ENCODE results near the gene DNAJC6. TPM values are rescaled to one million over a fixed set of nuclear protein-coding genes. Genes with fewer than 3 reads are reported as not detected.
"Not testable (repeated sequence)": the region's sequence is repeated elsewhere in the genome, so short reads cannot be mapped to it uniquely, and the experiment has no call there.

Gene DNAJC6
- total RNA-seq, 2 experiments from 2014 or later = 1.4 TPM

GRCh38 chr1:65442442-65442841 lies 133.1 kb downstream of the DNAJC6 start:
- Mint-ChIP-seq H3K27ac (no peak overlapping the region), H3K36me3 (ENCODE audit: low read depth) (no peaks in the 10 kb centered on the region), H3K4me1 (ENCODE audit: low read depth) (peaks cover 9% of the 10 kb centered on the region), H3K9me3 (ENCODE audit: insufficient read depth) (no peaks in the 10 kb centered on the region), H3K27me3 (ENCODE audit: low read depth) (no peaks in the 10 kb centered on the region), H3K4me3 (no peak overlapping the region)
- DNase-seq (no peak), ATAC-seq (no peak)
- CTCF ChIA-PET = interaction anchor here (2.6 kb wide), 1 partner anchor 11 kb away, joined by 7 read pairs; no protein-coding TSS in a partner anchor
- POLR2A ChIA-PET = no interaction called here

GRCh38 chr1:65443647-65444046 lies 134.3 kb downstream of the DNAJC6 start:
- H3K27ac Mint-ChIP-seq = no peak overlapping the region
- H3K4me1 Mint-ChIP-seq (ENCODE audit: low read depth) = peaks cover 9% of the 10 kb centered on the region
- H3K9me3 Mint-ChIP-seq (ENCODE audit: insufficient read depth) = no peaks in the 10 kb centered on the region
- ChIA-PET CTCF (interaction anchor here (1.2 kb wide), 1 partner anchor 16 kb away, joined by 3 read pairs; no protein-coding TSS in a partner anchor), POLR2A (no interaction called here)
- no peak for DNase-seq
- ATAC-seq = no peak
- no peaks in the 10 kb centered on the region for H3K36me3 Mint-ChIP-seq (ENCODE audit: low read depth)
- no peaks in the 10 kb centered on the region for H3K27me3 Mint-ChIP-seq (ENCODE audit: low read depth)
- H3K4me3 Mint-ChIP-seq = no peak overlapping the region

- Mint-ChIP-seq H3K4me3 (no peak overlapping the region), H3K9me3 (ENCODE audit: insufficient read depth) (no peaks in the 10 kb centered on the region), H3K36me3 (ENCODE audit: low read depth) (no peaks in the 10 kb centered on the region), H3K27me3 (ENCODE audit: low read depth) (no peaks in the 10 kb centered on the region), H3K27ac (no peak overlapping the region), H3K4me1 (ENCODE audit: low read depth) (peaks cover 9% of the 10 kb centered on the region)
- ATAC-seq (no peak), DNase-seq (no peak)
- CTCF ChIA-PET = interaction anchor here (1.2 to 1.7 kb wide), 2 partner anchors 15 kb away, joined by 3 read pairs; no protein-coding TSS in a partner anchor
- POLR2A ChIA-PET = no interaction called here
Observed at GRCh38 chr1:65444128-65444640, 134.8 kb downstream of the DNAJC6 start.

GRCh38 chr1:65445837-65446236 lies 136.5 kb downstream of the DNAJC6 start:
- Mint-ChIP-seq H3K27ac (no peak overlapping the region), H3K4me1 (ENCODE audit: low read depth) (peaks cover 4% of the 10 kb centered on the region)

DNA sequence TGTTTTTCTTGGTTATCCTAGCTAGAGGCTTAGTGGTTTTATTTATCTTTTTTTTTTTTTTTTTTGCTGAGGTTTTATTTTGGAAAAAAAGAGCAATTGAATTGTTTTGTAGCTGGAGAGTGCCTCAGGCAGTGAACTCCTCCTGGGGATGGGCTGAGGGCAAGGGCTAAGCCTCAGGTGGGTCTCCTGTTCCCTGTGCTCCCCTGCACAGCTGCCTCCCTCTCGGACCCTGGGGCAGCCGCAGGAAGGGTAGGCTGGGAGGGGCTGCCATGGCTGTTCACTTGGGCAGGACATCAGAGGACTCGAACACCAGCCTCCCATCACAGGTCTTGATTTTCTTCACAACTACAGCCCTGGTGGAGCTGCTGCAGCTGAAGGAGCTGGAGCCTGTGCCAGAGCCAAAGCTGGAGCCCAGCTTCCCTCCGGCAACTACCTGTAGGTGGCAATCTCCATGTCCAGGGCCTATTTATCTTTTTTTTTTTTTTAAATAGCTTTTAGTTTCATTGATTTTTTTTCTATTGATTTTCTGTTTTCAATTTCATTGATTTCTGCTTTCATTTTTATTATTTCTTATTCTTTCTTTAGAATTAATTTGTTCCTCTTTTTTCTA lies 140.0 kb downstream of the DNAJC6 start:
- H3K4me1 Mint-ChIP-seq (ENCODE audit: low read depth) = no peaks in the 10 kb centered on the region
- H3K27me3 Mint-ChIP-seq (ENCODE audit: low read depth) = no peaks in the 10 kb centered on the region
- H3K9me3 Mint-ChIP-seq (ENCODE audit: insufficient read depth) = no peaks in the 10 kb centered on the region
- CTCF ChIA-PET = no interaction called here
- no peak for DNase-seq
- no peak for ATAC-seq
- no peak overlapping the region for H3K4me3 Mint-ChIP-seq
- no peak overlapping the region for H3K27ac Mint-ChIP-seq
- H3K36me3 Mint-ChIP-seq (ENCODE audit: low read depth) = no peaks in the 10 kb centered on the region
- POLR2A ChIA-PET = no interaction called here

More at GRCh38 chr1:65445837-65446236, 136.5 kb downstream of the DNAJC6 start:
- Mint-ChIP-seq H3K4me3 (no peak overlapping the region), H3K27me3 (ENCODE audit: low read depth) (no peaks in the 10 kb centered on the region), H3K9me3 (ENCODE audit: insufficient read depth) (no peaks in the 10 kb centered on the region), H3K36me3 (ENCODE audit: low read depth) (no peaks in the 10 kb centered on the region)
- ChIA-PET CTCF (interaction anchor here (1.7 kb wide), 1 partner anchor 13 kb away, joined by 3 read pairs; no protein-coding TSS in a partner anchor), POLR2A (no interaction called here)
- ATAC-seq = no peak
- DNase-seq = no peak

DNA sequence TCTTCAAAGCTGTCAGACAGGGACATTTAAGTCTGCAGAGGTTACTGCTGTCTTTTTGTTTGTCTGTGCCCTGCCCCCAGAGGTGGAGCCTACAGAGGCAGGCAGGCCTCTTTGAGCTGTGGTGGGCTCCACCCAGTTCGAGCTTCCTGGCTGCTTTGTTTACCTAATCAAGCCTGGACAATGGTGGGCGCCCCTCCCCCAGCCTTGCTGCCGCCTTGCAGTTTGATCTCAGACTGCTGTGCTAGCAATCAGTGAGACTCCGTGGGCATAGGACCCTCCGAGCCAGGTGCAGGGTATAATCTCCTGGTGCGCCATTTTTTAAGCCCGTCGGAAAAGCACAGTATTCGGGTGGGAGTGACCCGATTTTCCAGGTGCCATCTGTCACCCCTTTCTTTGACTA lies 146.3 kb downstream of the DNAJC6 start:
- H3K27me3 Mint-ChIP-seq (ENCODE audit: low read depth); POLR2A ChIA-PET; ATAC-seq; H3K27ac Mint-ChIP-seq; DNase-seq; H3K9me3 Mint-ChIP-seq (ENCODE audit: insufficient read depth); H3K4me3 Mint-ChIP-seq; H3K36me3 Mint-ChIP-seq (ENCODE audit: low read depth); CTCF ChIA-PET: not testable (repeated sequence)
- H3K4me1 Mint-ChIP-seq (ENCODE audit: low read depth) = peaks cover 24% of the 10 kb centered on the region

- ATAC-seq = no peak
- peaks cover 24% of the 10 kb centered on the region for H3K4me1 Mint-ChIP-seq (ENCODE audit: low read depth)
- peaks cover 6% of the 10 kb centered on the region for H3K36me3 Mint-ChIP-seq (ENCODE audit: low read depth)
- POLR2A ChIA-PET = no interaction called here
- CTCF ChIA-PET = no interaction called here
- no peaks in the 10 kb centered on the region for H3K27me3 Mint-ChIP-seq (ENCODE audit: low read depth)
- no peak overlapping the region for H3K4me3 Mint-ChIP-seq
- no peak overlapping the region for H3K27ac Mint-ChIP-seq
- DNase-seq = no peak
- H3K9me3 Mint-ChIP-seq (ENCODE audit: insufficient read depth) = peaks cover 6% of the 10 kb centered on the region
Observed at GRCh38 chr1:65456481-65456880, 147.1 kb downstream of the DNAJC6 start.

DNA sequence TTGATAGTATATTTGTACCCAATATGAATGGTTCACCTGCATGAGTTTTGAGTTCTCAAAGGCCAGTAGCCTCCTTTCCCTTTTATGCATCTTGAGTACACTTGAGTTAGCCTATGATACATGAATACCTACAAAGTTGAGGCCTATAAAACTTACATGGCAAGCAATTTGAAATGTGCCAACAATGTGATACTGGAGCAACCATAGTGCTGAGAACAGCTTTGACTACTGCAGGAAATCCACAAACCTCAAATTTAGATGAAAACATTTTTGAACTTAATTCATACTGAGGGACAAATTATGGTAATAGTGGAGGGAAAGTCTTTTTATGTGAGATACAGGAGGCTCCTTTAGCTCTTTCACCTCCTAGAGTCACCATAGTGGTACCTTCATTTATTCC lies 148.5 kb downstream of the DNAJC6 start:
- peaks cover 6% of the 10 kb centered on the region for H3K9me3 Mint-ChIP-seq (ENCODE audit: insufficient read depth)
- ChIA-PET CTCF (interaction anchor here (0.9 to 3.7 kb wide), 5 partner anchors 22 to 230 kb away, joined by 3 to 61 read pairs (median 19); no protein-coding TSS in a partner anchor), POLR2A (no interaction called here)
- ATAC-seq (peak; percentile 27), DNase-seq (no peak)
- no peaks in the 10 kb centered on the region for H3K27me3 Mint-ChIP-seq (ENCODE audit: low read depth)
- no peak overlapping the region for H3K4me3 Mint-ChIP-seq
- H3K36me3 Mint-ChIP-seq (ENCODE audit: low read depth) = peaks cover 6% of the 10 kb centered on the region
- H3K4me1 Mint-ChIP-seq (ENCODE audit: low read depth) = peaks cover 24% of the 10 kb centered on the region
- no peak overlapping the region for H3K27ac Mint-ChIP-seq

DNA sequence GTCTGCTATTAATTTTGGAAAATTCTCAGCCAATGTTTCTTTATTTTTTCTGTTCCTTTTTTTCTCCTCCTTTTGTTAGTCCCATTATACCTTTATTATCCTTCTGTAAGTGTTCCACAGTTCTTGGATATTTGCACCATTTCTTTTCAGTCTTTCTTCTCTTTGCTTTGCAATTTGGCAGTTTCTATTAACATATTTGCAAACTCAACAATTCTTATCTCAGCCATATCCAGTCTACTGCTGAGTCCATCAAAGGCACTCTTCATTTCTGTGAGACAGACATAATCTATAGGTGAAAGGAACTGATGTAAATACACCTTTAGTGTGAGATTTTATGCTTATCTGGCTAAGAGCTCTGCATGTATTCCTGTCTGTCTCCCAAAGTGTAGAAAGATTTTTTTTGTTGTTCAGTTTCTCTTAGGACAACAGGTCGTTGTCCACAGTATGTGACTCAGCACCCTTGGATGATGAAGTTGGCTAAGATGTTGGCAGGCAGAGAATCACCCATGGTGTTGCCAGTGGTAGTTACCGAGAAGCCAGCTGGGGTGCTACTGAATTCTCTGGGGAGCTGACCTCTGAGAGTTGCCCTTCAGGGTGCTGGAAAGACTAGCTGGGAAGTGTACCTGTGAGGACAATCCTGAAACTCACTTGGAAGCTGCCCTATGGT lies 149.5 kb downstream of the DNAJC6 start:
- no peak for ATAC-seq
- Mint-ChIP-seq H3K36me3 (ENCODE audit: low read depth) (peaks cover 6% of the 10 kb centered on the region), H3K27ac (no peak overlapping the region), H3K27me3 (ENCODE audit: low read depth) (no peaks in the 10 kb centered on the region), H3K4me1 (ENCODE audit: low read depth) (peaks cover 24% of the 10 kb centered on the region), H3K9me3 (ENCODE audit: insufficient read depth) (peaks cover 6% of the 10 kb centered on the region), H3K4me3 (no peak overlapping the region)
- CTCF ChIA-PET = interaction anchor here (0.7 to 3.7 kb wide), 34 partner anchors 10 to 388 kb away, joined by 3 to 61 read pairs (median 4); partner anchors contain the start of genes LEPR and LEPROT
- POLR2A ChIA-PET = no interaction called here
- no peak for DNase-seq

DNA sequence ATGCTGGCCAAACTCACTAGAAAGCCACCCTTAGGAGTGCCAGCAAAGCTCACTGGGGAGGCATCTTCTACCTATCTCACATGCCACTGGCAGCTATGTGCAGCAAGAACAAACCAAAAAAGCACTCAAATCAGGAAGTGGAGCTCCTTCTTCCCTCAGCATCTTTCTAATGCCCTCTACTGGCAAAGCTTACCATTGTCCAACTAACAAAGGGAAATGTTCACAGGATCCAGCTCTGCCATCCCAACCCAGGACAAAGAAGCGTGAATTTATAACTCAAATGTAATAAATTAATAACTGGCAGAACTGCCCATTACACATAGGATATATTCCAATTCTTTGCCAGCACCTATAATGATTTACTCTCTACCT lies 150.0 kb downstream of the DNAJC6 start:
- H3K27me3 Mint-ChIP-seq (ENCODE audit: low read depth) = no peaks in the 10 kb centered on the region
- peak; percentile 49 for ATAC-seq
- CTCF ChIA-PET = interaction anchor here (0.7 to 3.7 kb wide), 33 partner anchors 10 to 389 kb away, joined by 3 to 61 read pairs (median 4); partner anchors contain the start of genes LEPR and LEPROT
- POLR2A ChIA-PET = no interaction called here
- H3K27ac Mint-ChIP-seq = no peak overlapping the region
- peak; percentile 28 for DNase-seq
- peaks cover 6% of the 10 kb centered on the region for H3K36me3 Mint-ChIP-seq (ENCODE audit: low read depth)
- peaks cover 24% of the 10 kb centered on the region for H3K4me1 Mint-ChIP-seq (ENCODE audit: low read depth)
- peaks cover 6% of the 10 kb centered on the region for H3K9me3 Mint-ChIP-seq (ENCODE audit: insufficient read depth)
- no peak overlapping the region for H3K4me3 Mint-ChIP-seq

All from activated CD8-positive, alpha-beta T cell treated with anti-CD3 and anti-CD28 coated beads, Interleukin-2, amount 10 ng/mL, durations not matched to agents 7 days and 5 days (primary cell).